OCI-LY3 (cell line): ENCODE measurements around the gene SEC11A.

Experiments used
- H2AFZ ChIP-seq: fragments of 200-600, 300-600 bp; shearing (Covaris generic); 2 replicates; pipeline ENCODE4 v1.6.0; 2014; ENCODE audit warnings: antibody characterized with exemption, low read depth, low read length
- H3K27ac ChIP-seq: fragments of 200-600, 300-600 bp; sonication (generic); 2 replicates; pipeline ENCODE4 v1.5.1; 2014; ENCODE audit warnings: mild to moderate bottlenecking, low read length, moderate library complexity, mixed read lengths
- H3K27me3 ChIP-seq: fragments of 200-600, 300-600 bp; sonication (generic); 2 replicates; pipeline ENCODE4 v1.6.1; 2014; ENCODE audit warnings: low read depth, low read length, mixed read lengths
- H3K36me3 ChIP-seq: fragments of 200-600, 300-600 bp; sonication (generic); replicated peaks from 2 replicates; pipeline ENCODE3; 2014; ENCODE audit warnings: low read depth, low read length, mixed read lengths
- H3K4me1 ChIP-seq: fragments of 300-600, 200-600 bp; sonication (generic); 2 replicates; pipeline ENCODE4 v1.6.1; 2014; ENCODE audit warnings: low read length, mixed read lengths
- H3K4me2 ChIP-seq: fragments of 200-600, 300-600 bp; sonication (generic); 2 replicates; pipeline ENCODE4 v1.6.1; 2014; ENCODE audit warnings: low read length, mixed read lengths
- H3K4me3 ChIP-seq: fragments of 300-600, 200-600 bp; sonication (generic); 2 replicates; pipeline ENCODE4 v1.5.1; 2014; ENCODE audit warnings: antibody characterized with exemption, mild to moderate bottlenecking, low read length, moderate library complexity
- H3K79me2 ChIP-seq: fragments of 300-600, 200-600 bp; shearing (Covaris generic); 2 replicates; pipeline ENCODE4 v1.6.1; 2014; ENCODE audit warnings: mild to moderate bottlenecking, low read length, mixed read lengths
- H3K9ac ChIP-seq: fragments of 300-600, 200-600 bp; shearing (Covaris generic); 2 replicates; pipeline ENCODE4 v1.6.0; 2014; ENCODE audit warnings: mild to moderate bottlenecking, low read length, moderate library complexity
- H3K9me3 ChIP-seq: fragments of 200-600, 300-600 bp; shearing (Covaris generic); 2 replicates; pipeline ENCODE4 v1.6.1; 2014; ENCODE audit warnings: low read length, mixed read lengths; ENCODE audit not compliant: insufficient read depth
- H4K20me1 ChIP-seq: fragments of 200-600, 300-600 bp; sonication (generic); 2 replicates; pipeline ENCODE4 v1.6.1; 2016; ENCODE audit warnings: low read length, mixed read lengths; ENCODE audit not compliant: insufficient read depth
- CTCF ChIP-seq: fragments of 200-600, 300-600 bp; sonication (generic); IDR thresholded peaks from 2 replicates; pipeline ENCODE4 v1.5.1; 2014; ENCODE audit warnings: antibody characterized with exemption, low read length, low read depth
- EZH2phosphoT487 ChIP-seq: fragments of 200-600 bp; shearing (Covaris generic); IDR thresholded peaks from 2 replicates; pipeline ENCODE4 v1.6.1; 2018; ENCODE audit warnings: antibody characterized with exemption, mixed run types, low read depth

SEC11A gene

DNA sequence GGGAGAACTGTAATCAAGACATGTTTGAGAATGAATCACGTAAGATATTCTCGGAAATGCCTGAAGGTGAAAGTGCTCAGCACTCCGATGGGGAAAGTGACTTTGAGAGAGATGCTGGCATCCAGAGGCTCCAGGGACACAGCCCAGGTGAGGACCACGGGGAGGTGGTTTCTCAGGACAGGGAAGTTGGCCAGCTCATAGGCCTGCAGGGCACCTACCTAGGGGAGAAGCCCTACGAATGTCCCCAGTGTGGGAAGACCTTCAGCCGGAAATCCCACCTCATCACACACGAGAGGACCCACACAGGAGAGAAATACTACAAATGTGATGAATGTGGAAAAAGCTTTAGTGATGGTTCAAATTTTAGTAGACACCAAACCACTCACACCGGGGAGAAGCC is 95.3 kb downstream of the SEC11A start:
- no peak overlapping the region for H3K9ac ChIP-seq
- H3K27me3 ChIP-seq, result no peaks in the 10 kb centered on the region
- peaks cover 59% of the 10 kb centered on the region for H3K79me2 ChIP-seq
- no peak overlapping the region for H2AFZ ChIP-seq
- no peaks in the 10 kb centered on the region for H3K4me1 ChIP-seq
- peaks cover under 1% of the 10 kb centered on the region for H4K20me1 ChIP-seq
- H3K27ac ChIP-seq, result no peak overlapping the region
- H3K4me2 ChIP-seq, result no peak overlapping the region
- H3K36me3 ChIP-seq, result peaks cover 69% of the 10 kb centered on the region
- TF ChIP-seq EZH2phosphoT487 (no peak), CTCF (no peak)
- H3K4me3 ChIP-seq, result no peak overlapping the region
- H3K9me3 ChIP-seq, result peaks cover 25% of the 10 kb centered on the region
